Measurements from ENCODE around the gene CADM1.

- TF ChIP-seq YY1 (IDR thresholded peaks at IDR 0.05; ENCODE audit: insufficient read depth, insufficient read length) (no peak), SUZ12 (IDR thresholded peaks at IDR 0.05; ENCODE audit: extremely low read depth, insufficient read depth, insufficient read length) (no peak)
Measured at GRCh38 chr11:115185931-115186330, 318.3 kb downstream of the CADM1 start.

Measured in NT2/D1 (cell line).